Measurements from ENCODE around the gene MSH3. TPM values are rescaled to one million over a fixed set of nuclear protein-coding genes. Genes with fewer than 3 reads are reported as not detected.
"Not testable (repeated sequence)": the region's sequence is repeated elsewhere in the genome, so short reads cannot be mapped to it uniquely, and the experiment has no call there.

MSH3 gene
- total RNA-seq, 1 donor from 2014 or later: 19.3 TPM

- Histone ChIP-seq H3K4me1 (ENCODE audit: control insufficient read depth in 3 of 3, insufficient read depth in 3 of 3, low read length in 3 of 3) (no peaks in the 10 kb centered on the region), H3K9me3 (ENCODE audit: control insufficient read depth in 3 of 3, low read length in 3 of 3) (no peaks in the 10 kb centered on the region), H3K9ac (ENCODE audit: low read depth in 1 of 3, low read length in 3 of 3) (no peak overlapping the region), H3K36me3 (ENCODE audit: control insufficient read depth in 3 of 3, insufficient read depth in 3 of 3, low read length in 3 of 3) (peaks cover 0 to 3% (median 0%) of the 10 kb centered on the region in 3 donors), H3K27ac (ENCODE audit: low read depth, low read length) (no peak overlapping the region), H3K27me3 (ENCODE audit: control insufficient read depth in 3 of 3, insufficient read depth in 3 of 3, low read length in 3 of 3) (no peaks in the 10 kb centered on the region), H3K4me3 (ENCODE audit: low read length in 3 of 3) (no peak overlapping the region)
These were observed 211.1 kb downstream of the MSH3 start for GRCh38 chr5:80865551-80865950.

DNA sequence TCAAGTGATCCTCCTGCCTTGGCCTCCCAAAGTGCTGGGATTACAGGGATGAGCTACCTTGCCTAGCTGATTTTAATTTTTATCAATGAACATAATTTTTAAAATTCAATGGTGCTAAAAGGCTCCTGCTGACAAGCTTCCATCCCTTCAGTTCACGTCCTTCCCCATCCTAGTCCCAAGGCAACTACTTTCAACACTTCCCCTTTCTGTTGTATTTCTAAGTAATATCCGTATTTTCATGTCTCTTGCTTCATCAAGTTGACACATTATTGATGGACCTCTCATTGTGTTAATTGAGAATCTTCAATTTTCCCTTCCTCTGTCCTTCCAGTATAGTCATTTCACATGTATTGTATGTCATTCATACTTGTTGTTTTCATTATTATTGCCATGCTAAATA lies 211.9 kb downstream of the MSH3 start:
- Histone ChIP-seq H3K27me3 (ENCODE audit: control insufficient read depth in 3 of 3, insufficient read depth in 3 of 3, low read length in 3 of 3) (no peaks in the 10 kb centered on the region), H3K36me3 (ENCODE audit: control insufficient read depth in 3 of 3, insufficient read depth in 3 of 3, low read length in 3 of 3) (peaks cover 0 to 4% (median 0%) of the 10 kb centered on the region in 3 donors), H3K27ac (ENCODE audit: low read depth, low read length) (no peak overlapping the region), H3K9ac (ENCODE audit: low read depth in 1 of 3, low read length in 3 of 3) (no peak overlapping the region), H3K9me3 (ENCODE audit: control insufficient read depth in 3 of 3, low read length in 3 of 3) (no peaks in the 10 kb centered on the region), H3K4me1 (ENCODE audit: control insufficient read depth in 3 of 3, insufficient read depth in 3 of 3, low read length in 3 of 3) (no peaks in the 10 kb centered on the region), H3K4me3 (ENCODE audit: low read length in 3 of 3) (no peak overlapping the region)

DNA sequence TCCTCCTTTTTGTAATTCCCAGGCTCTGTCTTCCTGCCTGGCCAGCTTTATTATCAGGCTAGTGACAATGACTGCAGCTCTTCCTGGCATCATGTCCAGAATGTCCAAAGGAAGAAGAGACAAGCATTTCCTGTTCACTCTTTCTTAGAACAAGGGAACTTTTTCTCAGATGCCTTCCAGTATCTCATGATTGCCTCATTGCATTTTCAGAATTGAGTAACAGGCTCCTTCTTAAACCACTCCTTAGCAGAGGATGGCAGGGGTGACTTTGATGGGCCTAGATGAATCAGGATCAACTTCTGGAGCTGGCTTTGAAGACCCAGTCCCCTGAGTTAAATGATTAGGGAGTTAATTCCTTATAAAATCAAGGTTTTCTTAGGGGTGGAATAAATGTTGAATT lies 212.8 kb downstream of the MSH3 start:
- Histone ChIP-seq H3K9ac (ENCODE audit: low read depth in 1 of 3, low read length in 3 of 3) (no peak overlapping the region), H3K36me3 (ENCODE audit: control insufficient read depth in 3 of 3, insufficient read depth in 3 of 3, low read length in 3 of 3) (peaks cover 0 to 4% (median 0%) of the 10 kb centered on the region in 3 donors), H3K4me1 (ENCODE audit: control insufficient read depth in 3 of 3, insufficient read depth in 3 of 3, low read length in 3 of 3) (no peaks in the 10 kb centered on the region), H3K27ac (ENCODE audit: low read depth, low read length) (no peak overlapping the region), H3K27me3 (ENCODE audit: control insufficient read depth in 3 of 3, insufficient read depth in 3 of 3, low read length in 3 of 3) (no peaks in the 10 kb centered on the region), H3K4me3 (ENCODE audit: low read length in 3 of 3) (no peak overlapping the region), H3K9me3 (ENCODE audit: control insufficient read depth in 3 of 3, low read length in 3 of 3) (no peaks in the 10 kb centered on the region)

DNA sequence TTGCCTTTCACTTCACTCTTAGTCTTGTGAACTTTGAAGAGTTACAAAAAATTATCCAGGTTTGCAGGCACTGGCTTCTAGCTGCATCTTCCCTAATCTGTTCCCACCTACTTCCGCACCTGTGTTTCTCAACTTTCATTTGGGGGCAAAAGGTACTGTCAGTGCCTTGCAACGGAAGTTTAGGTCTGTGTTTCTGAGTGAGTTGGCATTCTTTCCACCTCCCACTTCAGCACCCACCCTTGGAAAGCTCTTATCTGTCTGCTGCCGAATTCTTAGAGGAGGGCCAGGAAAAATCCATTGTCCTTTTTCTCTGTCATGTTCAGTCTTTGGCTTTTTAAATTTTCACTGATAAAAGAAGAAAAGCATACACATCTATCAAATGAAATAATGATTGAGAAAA lies 216.0 kb downstream of the MSH3 start:
- Histone ChIP-seq H3K9me3 (ENCODE audit: control insufficient read depth in 3 of 3, low read length in 3 of 3) (no peaks in the 10 kb centered on the region), H3K4me3 (ENCODE audit: low read length in 3 of 3) (no peak overlapping the region), H3K27me3 (ENCODE audit: control insufficient read depth in 3 of 3, insufficient read depth in 3 of 3, low read length in 3 of 3) (no peaks in the 10 kb centered on the region), H3K27ac (ENCODE audit: low read depth, low read length) (no peak overlapping the region), H3K36me3 (ENCODE audit: control insufficient read depth in 3 of 3, insufficient read depth in 3 of 3, low read length in 3 of 3) (peaks cover 0 to 14% (median 0%) of the 10 kb centered on the region in 3 donors), H3K9ac (ENCODE audit: low read depth in 1 of 3, low read length in 3 of 3) (no peak overlapping the region), H3K4me1 (ENCODE audit: control insufficient read depth in 3 of 3, insufficient read depth in 3 of 3, low read length in 3 of 3) (no peaks in the 10 kb centered on the region)

DNA sequence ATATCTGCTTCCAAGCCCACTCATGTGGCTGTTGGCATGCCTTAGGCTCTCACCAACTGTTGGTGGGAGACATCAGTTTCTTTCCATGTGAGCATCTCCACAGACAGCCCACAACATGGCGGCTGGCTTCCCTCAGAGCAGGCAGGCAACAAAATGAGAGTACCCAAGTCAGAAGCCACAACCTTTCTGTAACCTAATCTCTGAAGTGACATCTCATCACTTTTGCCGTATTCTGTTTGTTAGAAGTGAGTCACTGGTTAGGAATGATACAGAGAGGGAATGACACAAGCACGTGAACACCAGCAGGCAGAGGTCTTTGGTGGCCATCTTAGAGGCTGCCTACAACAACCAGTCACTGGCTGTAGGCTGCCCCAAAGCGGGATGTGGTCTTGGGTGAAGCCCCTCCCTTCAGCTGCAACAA lies 217.1 kb downstream of the MSH3 start:
- H3K4me1 ChIP-seq (ENCODE audit: control insufficient read depth in 3 of 3, insufficient read depth in 3 of 3, low read length in 3 of 3): no peaks in the 10 kb centered on the region
- no peaks in the 10 kb centered on the region for H3K27me3 ChIP-seq (ENCODE audit: control insufficient read depth in 3 of 3, insufficient read depth in 3 of 3, low read length in 3 of 3)
- no peak overlapping the region for H3K9ac ChIP-seq (ENCODE audit: low read depth in 1 of 3, low read length in 3 of 3)
- H3K27ac ChIP-seq (ENCODE audit: low read depth, low read length): no peak overlapping the region
- peaks cover 0 to 14% (median 0%) of the 10 kb centered on the region in 3 donors for H3K36me3 ChIP-seq (ENCODE audit: control insufficient read depth in 3 of 3, insufficient read depth in 3 of 3, low read length in 3 of 3)
- H3K4me3 ChIP-seq (ENCODE audit: low read length in 3 of 3): no peak overlapping the region
- H3K9me3 ChIP-seq (ENCODE audit: control insufficient read depth in 3 of 3, low read length in 3 of 3): no peaks in the 10 kb centered on the region

DNA sequence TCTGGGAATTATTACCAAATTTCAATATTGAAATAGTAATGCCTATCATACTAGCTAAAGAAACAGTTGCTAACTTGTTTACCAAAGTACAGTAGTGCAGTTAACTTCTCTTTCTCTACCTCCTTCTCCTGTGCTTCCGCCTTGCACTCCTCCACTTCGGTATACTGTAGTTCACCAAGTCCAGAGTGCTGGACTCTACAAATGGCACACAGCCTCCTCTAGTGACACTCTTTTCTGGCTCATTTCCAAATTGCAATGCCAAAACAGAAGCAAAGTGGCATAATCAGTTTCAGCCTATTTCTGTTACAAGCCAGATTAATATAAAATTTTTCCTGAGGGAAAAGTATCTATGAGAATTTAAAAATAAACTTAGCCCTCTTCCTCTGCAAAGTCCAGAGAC lies 219.7 kb downstream of the MSH3 start:
- H3K4me1 ChIP-seq (ENCODE audit: control insufficient read depth in 3 of 3, insufficient read depth in 3 of 3, low read length in 3 of 3): no peaks in the 10 kb centered on the region
- H3K27me3 ChIP-seq (ENCODE audit: control insufficient read depth in 3 of 3, insufficient read depth in 3 of 3, low read length in 3 of 3): no peaks in the 10 kb centered on the region
- H3K4me3 ChIP-seq (ENCODE audit: low read length in 3 of 3): no peak overlapping the region
- no peak overlapping the region for H3K9ac ChIP-seq (ENCODE audit: low read depth in 1 of 3, low read length in 3 of 3)
- peaks cover 5 to 17% (median 6%) of the 10 kb centered on the region in 3 donors for H3K36me3 ChIP-seq (ENCODE audit: control insufficient read depth in 3 of 3, insufficient read depth in 3 of 3, low read length in 3 of 3)
- H3K27ac ChIP-seq (ENCODE audit: low read depth, low read length): no peak overlapping the region
- no peaks in the 10 kb centered on the region for H3K9me3 ChIP-seq (ENCODE audit: control insufficient read depth in 3 of 3, low read length in 3 of 3)

DNA sequence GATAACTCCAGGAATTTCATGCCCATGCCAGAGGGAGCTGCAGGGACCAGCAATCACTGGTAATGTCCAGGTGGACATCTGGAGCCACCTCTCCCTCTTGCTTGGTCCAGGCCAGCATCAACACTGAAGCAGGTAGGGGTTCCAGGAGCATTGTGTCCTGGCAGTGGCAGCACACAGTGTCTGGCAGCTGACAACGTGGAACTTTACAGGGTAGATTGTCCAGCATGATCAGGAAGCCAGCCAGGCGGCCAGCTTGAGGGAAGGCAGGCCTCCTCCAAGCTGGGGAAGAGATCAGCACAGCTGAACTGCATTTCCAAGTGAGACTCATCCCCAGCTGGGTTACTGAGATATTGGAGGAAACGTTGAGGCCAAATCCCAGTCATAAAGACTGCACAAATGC lies 223.1 kb downstream of the MSH3 start:
- H3K4me3 ChIP-seq (ENCODE audit: low read length in 3 of 3): no peak overlapping the region
- no peaks in the 10 kb centered on the region for H3K9me3 ChIP-seq (ENCODE audit: control insufficient read depth in 3 of 3, low read length in 3 of 3)
- no peaks in the 10 kb centered on the region for H3K4me1 ChIP-seq (ENCODE audit: control insufficient read depth in 3 of 3, insufficient read depth in 3 of 3, low read length in 3 of 3)
- no peaks in the 10 kb centered on the region for H3K27me3 ChIP-seq (ENCODE audit: control insufficient read depth in 3 of 3, insufficient read depth in 3 of 3, low read length in 3 of 3)
- H3K27ac ChIP-seq (ENCODE audit: low read depth, low read length): no peak overlapping the region
- H3K9ac ChIP-seq (ENCODE audit: low read depth in 1 of 3, low read length in 3 of 3): no peak overlapping the region
- peaks cover 5 to 13% (median 6%) of the 10 kb centered on the region in 3 donors for H3K36me3 ChIP-seq (ENCODE audit: control insufficient read depth in 3 of 3, insufficient read depth in 3 of 3, low read length in 3 of 3)

- Histone ChIP-seq H3K27me3 (ENCODE audit: control insufficient read depth in 3 of 3, insufficient read depth in 3 of 3, low read length in 3 of 3) (no peaks in the 10 kb centered on the region), H3K4me3 (ENCODE audit: low read length in 3 of 3) (no peak overlapping the region), H3K36me3 (ENCODE audit: control insufficient read depth in 3 of 3, insufficient read depth in 3 of 3, low read length in 3 of 3) (peaks cover 5 to 7% (median 6%) of the 10 kb centered on the region in 3 donors)
These were observed 227.3 kb downstream of the MSH3 start for GRCh38 chr5:80881726-80882125.

GRCh38 chr5:80883390-80883789 lies 228.9 kb downstream of the MSH3 start:
- H3K27ac ChIP-seq (ENCODE audit: low read depth, low read length); H3K27me3 ChIP-seq (ENCODE audit: control insufficient read depth in 3 of 3, insufficient read depth in 3 of 3, low read length in 3 of 3); H3K9me3 ChIP-seq (ENCODE audit: control insufficient read depth in 3 of 3, low read length in 3 of 3); H3K4me1 ChIP-seq (ENCODE audit: control insufficient read depth in 3 of 3, insufficient read depth in 3 of 3, low read length in 3 of 3); H3K4me3 ChIP-seq (ENCODE audit: low read length in 3 of 3); H3K9ac ChIP-seq (ENCODE audit: low read depth in 1 of 3, low read length in 3 of 3); H3K36me3 ChIP-seq (ENCODE audit: control insufficient read depth in 3 of 3, insufficient read depth in 3 of 3, low read length in 3 of 3): not testable (repeated sequence)

More at GRCh38 chr5:80881726-80882125, 227.3 kb downstream of the MSH3 start:
- no peak overlapping the region for H3K27ac ChIP-seq (ENCODE audit: low read depth, low read length)
- H3K9ac ChIP-seq (ENCODE audit: low read depth in 1 of 3, low read length in 3 of 3): no peak overlapping the region
- H3K4me1 ChIP-seq (ENCODE audit: control insufficient read depth in 3 of 3, insufficient read depth in 3 of 3, low read length in 3 of 3): no peaks in the 10 kb centered on the region
- no peaks in the 10 kb centered on the region for H3K9me3 ChIP-seq (ENCODE audit: control insufficient read depth in 3 of 3, low read length in 3 of 3)

GRCh38 chr5:80884086-80884813 lies 229.8 kb downstream of the MSH3 start:
- no peak overlapping the region for H3K9ac ChIP-seq (ENCODE audit: low read depth in 1 of 3, low read length in 3 of 3)
- H3K4me3 ChIP-seq (ENCODE audit: low read length in 3 of 3): no peak overlapping the region
- H3K4me1 ChIP-seq (ENCODE audit: control insufficient read depth in 3 of 3, insufficient read depth in 3 of 3, low read length in 3 of 3): no peaks in the 10 kb centered on the region
- no peak overlapping the region for H3K27ac ChIP-seq (ENCODE audit: low read depth, low read length)
- no peaks in the 10 kb centered on the region for H3K27me3 ChIP-seq (ENCODE audit: control insufficient read depth in 3 of 3, insufficient read depth in 3 of 3, low read length in 3 of 3)
- no peaks in the 10 kb centered on the region for H3K36me3 ChIP-seq (ENCODE audit: control insufficient read depth in 3 of 3, insufficient read depth in 3 of 3, low read length in 3 of 3)
- no peaks in the 10 kb centered on the region for H3K9me3 ChIP-seq (ENCODE audit: control insufficient read depth in 3 of 3, low read length in 3 of 3)

Measured in skeletal muscle tissue (tissue), 4 donors.